Effector memory CD8-positive, alpha-beta T cell (primary cell): ENCODE measurements around the gene TEX51.

Source experiments
- ATAC-seq: fragments of 150-1000 bp; cut with Tn5 transposase; replicated peaks from 2 replicates; pipeline ENCODE4 v1.10.0; 2021; ENCODE audit warnings: mild to moderate bottlenecking, moderate library complexity
- DNase-seq, 3 experiments: peaks; one replicate each; pipeline ENCODE4 v3.0.0; 2021
- H3K27ac Mint-ChIP-seq, 2 donors: one replicate each; pipeline ENCODE4 v1.8.0; 2022; ENCODE audit warnings: mild to moderate bottlenecking in 2 of 2, mixed read lengths in 2 of 2, moderate library complexity in 2 of 2
- H3K27me3 Mint-ChIP-seq, 2 donors: one replicate each; pipeline ENCODE4 v1.8.0; 2022; ENCODE audit warnings: mixed read lengths in 2 of 2
- H3K36me3 Mint-ChIP-seq: one replicate; pipeline ENCODE4 v1.8.0; 2022; ENCODE audit warnings: mild to moderate bottlenecking, moderate library complexity, mixed read lengths; ENCODE audit not compliant: insufficient read depth
- H3K4me1 Mint-ChIP-seq, 2 donors: one replicate each; pipeline ENCODE4 v1.8.0; 2022; ENCODE audit warnings: low read depth in 2 of 2, mixed read lengths in 2 of 2
- H3K4me3 Mint-ChIP-seq, 2 donors: one replicate each; pipeline ENCODE4 v1.8.0; 2022; ENCODE audit warnings: mild to moderate bottlenecking in 2 of 2, mixed read lengths in 2 of 2, moderate library complexity in 2 of 2
- H3K9me3 Mint-ChIP-seq, 2 donors: one replicate each; pipeline ENCODE4 v1.8.0; 2022; ENCODE audit warnings: mixed read lengths in 2 of 2
- total RNA-seq, 9 experiments: gene quantifications; one replicate each; lab custom pipeline; 2026; lab: John Stamatoyannopoulos, UW

The TEX51 gene
- total RNA-seq: 0 reads per million in 9 experiments

- DNase-seq: no peak
- Mint-ChIP-seq H3K9me3 (peaks cover 0 to 9% of the 10 kb centered on the region in 2 donors), H3K27me3 (peaks cover 32 to 57% of the 10 kb centered on the region in 2 donors)
These were observed at the start of gene TEX51 for GRCh38 chr2:126898636-126899035. Gene TEX51 (plus strand): TSS chr2:126898890. CDS start chr2:126898919, 29 bp downstream.

GRCh38 chr2:126849054-126849453 is 49.6 kb upstream of the TEX51 start:
- DNase-seq (no peak), ATAC-seq (no peak)
- Mint-ChIP-seq H3K27ac (no peak overlapping the region), H3K36me3 (no peaks in the 10 kb centered on the region), H3K4me3 (no peak overlapping the region), H3K27me3 (peaks cover 27% of the 10 kb centered on the region in 2 donors), H3K9me3 (peaks cover 0 to 2% of the 10 kb centered on the region in 2 donors), H3K4me1 (no peaks in the 10 kb centered on the region)

More at GRCh38 chr2:126898636-126899035, at the start of gene TEX51:
- no peak within 1 kb of the TSS for H3K4me3 Mint-ChIP-seq
- peaks cover 3% of the 10 kb centered on the region for H3K36me3 Mint-ChIP-seq
- H3K27ac Mint-ChIP-seq: no peak within 1 kb of the TSS
- no peaks in the 10 kb centered on the region for H3K4me1 Mint-ChIP-seq
- ATAC-seq: no peak

GRCh38 chr2:126849486-126849885 is 49.2 kb upstream of the TEX51 start:
- no peak for ATAC-seq
- Mint-ChIP-seq H3K27me3 (peaks cover 30 to 31% of the 10 kb centered on the region in 2 donors), H3K4me3 (no peak overlapping the region), H3K4me1 (no peaks in the 10 kb centered on the region), H3K36me3 (no peaks in the 10 kb centered on the region), H3K27ac (no peak overlapping the region), H3K9me3 (peaks cover 0 to 4% of the 10 kb centered on the region in 2 donors)
- no peak for DNase-seq

DNA sequence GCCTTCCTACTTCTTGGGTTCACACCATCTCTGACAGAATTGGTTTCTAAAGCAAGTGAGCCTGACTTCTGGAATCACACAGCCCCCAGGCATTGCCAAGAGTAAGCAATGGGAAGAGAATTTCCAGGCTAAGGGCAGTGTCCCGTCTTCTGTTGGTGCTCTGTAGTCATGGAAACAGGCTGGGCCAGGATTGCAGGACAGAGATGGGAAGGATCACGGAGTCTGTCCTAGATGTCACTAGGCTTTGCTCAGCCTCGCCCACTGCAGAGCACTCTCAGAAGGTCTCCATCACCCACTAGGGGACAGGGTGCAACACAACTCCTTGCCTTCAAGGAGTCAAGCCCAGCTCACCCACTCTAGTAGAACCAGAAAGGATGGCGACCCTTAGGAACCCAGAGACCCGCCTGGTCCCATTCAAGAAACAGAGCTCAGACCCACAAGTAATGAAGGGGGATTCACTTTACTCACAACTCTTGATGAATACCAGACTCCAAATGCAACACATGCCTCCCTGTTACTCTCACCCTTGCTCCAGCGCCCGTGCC is 48.6 kb upstream of the TEX51 start:
- no peak for ATAC-seq
- peaks cover 33 to 37% of the 10 kb centered on the region in 2 donors for H3K27me3 Mint-ChIP-seq

GRCh38 chr2:126850940-126851339 is 47.8 kb upstream of the TEX51 start:
- Mint-ChIP-seq H3K9me3 (peaks cover 0 to 4% of the 10 kb centered on the region in 2 donors), H3K27me3 (peaks cover 40 to 46% of the 10 kb centered on the region in 2 donors), H3K4me1 (no peaks in the 10 kb centered on the region), H3K36me3 (no peaks in the 10 kb centered on the region), H3K27ac (no peak overlapping the region), H3K4me3 (no peak overlapping the region)
- no peak for ATAC-seq
- DNase-seq: no peak

More for the DNA sequence above, 48.6 kb upstream of the TEX51 start:
- H3K4me1 Mint-ChIP-seq: no peaks in the 10 kb centered on the region
- no peak overlapping the region for H3K27ac Mint-ChIP-seq
- no peak overlapping the region for H3K4me3 Mint-ChIP-seq
- DNase-seq: no peak
- no peaks in the 10 kb centered on the region for H3K36me3 Mint-ChIP-seq
- peaks cover 0 to 4% of the 10 kb centered on the region in 2 donors for H3K9me3 Mint-ChIP-seq

GRCh38 chr2:126851756-126852155 is 46.9 kb upstream of the TEX51 start:
- Mint-ChIP-seq H3K4me3 (no peak overlapping the region), H3K36me3 (no peaks in the 10 kb centered on the region), H3K9me3 (peaks cover 0 to 4% of the 10 kb centered on the region in 2 donors), H3K27me3 (peaks cover 43 to 48% of the 10 kb centered on the region in 2 donors), H3K27ac (peak overlapping the region in 1 of 2 donors; percentile 7), H3K4me1 (no peaks in the 10 kb centered on the region)
- DNase-seq (no peak), ATAC-seq (no peak)

DNA sequence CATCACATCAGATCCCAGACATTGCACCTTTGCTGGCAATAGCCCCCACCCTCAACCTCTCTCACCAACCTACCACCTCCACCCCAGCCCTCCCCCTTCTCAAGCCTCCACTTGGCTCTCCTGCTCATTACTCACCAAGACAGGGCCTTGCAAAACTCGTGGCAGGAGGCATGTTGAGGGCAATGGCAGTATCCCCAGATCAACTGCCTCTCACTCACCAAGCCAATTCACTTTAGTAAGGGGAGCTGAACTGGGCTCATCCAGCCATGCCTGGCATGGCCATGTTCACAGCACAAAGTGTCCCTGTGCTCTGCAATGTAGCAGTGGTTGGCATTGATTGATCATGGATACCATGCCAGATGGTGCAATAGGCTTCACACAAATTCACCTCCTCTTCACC is 46.3 kb upstream of the TEX51 start:
- Mint-ChIP-seq H3K9me3 (peaks cover 0 to 4% of the 10 kb centered on the region in 2 donors), H3K36me3 (no peaks in the 10 kb centered on the region), H3K4me3 (no peak overlapping the region)

GRCh38 chr2:126855606-126856005 is 43.1 kb upstream of the TEX51 start:
- no peak for ATAC-seq
- Mint-ChIP-seq H3K4me1 (no peaks in the 10 kb centered on the region), H3K27ac (no peak overlapping the region), H3K27me3 (peaks cover 58 to 83% of the 10 kb centered on the region in 2 donors), H3K4me3 (no peak overlapping the region), H3K9me3 (peaks cover 0 to 4% of the 10 kb centered on the region in 2 donors), H3K36me3 (no peaks in the 10 kb centered on the region)
- DNase-seq: no peak

More for the DNA sequence above, 46.3 kb upstream of the TEX51 start:
- DNase-seq (no peak), ATAC-seq (no peak)
- Mint-ChIP-seq H3K4me1 (no peaks in the 10 kb centered on the region), H3K27ac (no peak overlapping the region), H3K27me3 (peaks cover 47 to 50% of the 10 kb centered on the region in 2 donors)

- Mint-ChIP-seq H3K27me3 (peaks cover 56 to 84% of the 10 kb centered on the region in 2 donors), H3K4me1 (no peaks in the 10 kb centered on the region), H3K27ac (no peak overlapping the region), H3K9me3 (peaks cover 0 to 4% of the 10 kb centered on the region in 2 donors), H3K36me3 (no peaks in the 10 kb centered on the region), H3K4me3 (no peak overlapping the region)
- DNase-seq: no peak
- no peak for ATAC-seq
These were observed 42.3 kb upstream of the TEX51 start for GRCh38 chr2:126856403-126856802.

DNA sequence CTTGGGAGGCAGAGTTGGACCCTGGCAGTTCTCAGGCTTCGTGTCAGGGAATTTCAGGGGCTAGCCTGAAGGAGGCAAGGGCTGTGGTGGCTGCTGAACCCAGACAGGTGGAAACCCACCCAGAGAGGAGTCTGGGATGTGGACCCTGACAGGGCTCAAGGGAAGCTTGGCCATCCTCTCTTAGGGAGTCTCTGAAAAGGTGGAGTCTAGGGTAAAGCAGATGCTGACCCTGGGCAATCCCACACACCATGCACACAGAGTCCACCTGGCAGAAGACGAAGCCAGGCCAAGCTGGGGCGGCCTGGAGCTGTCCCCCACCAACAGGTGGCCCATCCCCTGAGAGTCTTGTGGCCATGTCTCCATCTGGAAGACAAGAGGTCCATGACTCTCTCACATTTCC is 41.2 kb upstream of the TEX51 start:
- Mint-ChIP-seq H3K27ac (no peak overlapping the region), H3K27me3 (peaks cover 49 to 75% of the 10 kb centered on the region in 2 donors), H3K4me3 (no peak overlapping the region)

DNA sequence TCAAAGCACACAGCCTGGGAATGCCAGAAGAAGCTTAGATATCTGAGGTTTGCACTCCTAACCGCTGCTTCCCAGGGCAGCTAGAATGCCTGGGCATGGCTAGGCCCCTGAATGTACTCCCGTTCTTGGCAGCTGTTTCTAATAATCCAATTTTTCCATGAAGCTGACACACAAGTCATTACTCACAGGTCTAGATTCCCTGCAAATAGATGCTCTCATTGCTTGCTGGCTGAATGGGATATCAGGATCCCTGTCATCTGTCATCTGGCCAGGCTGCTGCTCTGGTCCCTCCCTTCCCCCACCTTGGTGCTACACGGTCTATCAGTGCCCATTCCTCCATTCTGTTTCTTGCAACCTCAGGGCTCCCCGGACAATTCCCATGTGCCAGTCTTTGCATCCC is 40.7 kb upstream of the TEX51 start:
- DNase-seq (no peak), ATAC-seq (no peak)
- Mint-ChIP-seq H3K9me3 (peaks cover 0 to 2% of the 10 kb centered on the region in 2 donors), H3K27ac (no peak overlapping the region), H3K4me3 (no peak overlapping the region), H3K4me1 (no peaks in the 10 kb centered on the region), H3K27me3 (peaks cover 45 to 77% of the 10 kb centered on the region in 2 donors), H3K36me3 (no peaks in the 10 kb centered on the region)

More for the DNA sequence above, 41.2 kb upstream of the TEX51 start:
- Mint-ChIP-seq H3K9me3 (peaks cover 0 to 4% of the 10 kb centered on the region in 2 donors), H3K4me1 (no peaks in the 10 kb centered on the region), H3K36me3 (no peaks in the 10 kb centered on the region)
- ATAC-seq (no peak), DNase-seq (no peak)

DNA sequence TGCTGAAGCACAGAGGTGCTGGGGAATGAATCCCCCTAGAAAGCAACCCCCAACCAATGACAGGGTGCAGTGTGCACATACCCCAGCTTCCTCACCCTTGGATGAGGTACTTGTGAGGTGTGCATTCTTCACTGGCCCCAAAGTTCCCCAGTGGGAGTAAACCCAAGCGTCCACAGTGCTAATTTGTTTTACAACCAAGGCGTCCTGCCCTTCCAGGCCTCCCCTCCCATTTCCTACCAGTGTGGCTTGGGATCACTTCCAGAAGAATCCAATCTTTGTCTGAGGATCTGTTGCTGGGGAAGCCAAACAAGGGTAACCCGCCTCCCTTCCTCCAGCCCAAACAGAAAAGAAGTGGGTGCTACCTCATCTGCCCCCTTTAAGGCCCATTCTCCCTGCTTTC is 40.3 kb upstream of the TEX51 start:
- DNase-seq (no peak), ATAC-seq (no peak)
- no peak overlapping the region for H3K27ac Mint-ChIP-seq
- no peak overlapping the region for H3K4me3 Mint-ChIP-seq
- no peaks in the 10 kb centered on the region for H3K4me1 Mint-ChIP-seq
- H3K36me3 Mint-ChIP-seq: no peaks in the 10 kb centered on the region
- H3K9me3 Mint-ChIP-seq: peaks cover 0 to 2% of the 10 kb centered on the region in 2 donors
- H3K27me3 Mint-ChIP-seq: peaks cover 41 to 81% of the 10 kb centered on the region in 2 donors

- Mint-ChIP-seq H3K4me1 (no peaks in the 10 kb centered on the region), H3K4me3 (no peak overlapping the region), H3K9me3 (peaks cover 0 to 2% of the 10 kb centered on the region in 2 donors), H3K36me3 (no peaks in the 10 kb centered on the region), H3K27me3 (peaks cover 39 to 83% of the 10 kb centered on the region in 2 donors), H3K27ac (no peak overlapping the region)
- ATAC-seq: no peak
- DNase-seq: no peak
These were observed 39.7 kb upstream of the TEX51 start for GRCh38 chr2:126858991-126859390.

GRCh38 chr2:126859631-126860030 is 39.1 kb upstream of the TEX51 start:
- Mint-ChIP-seq H3K27me3 (peaks cover 35 to 79% of the 10 kb centered on the region in 2 donors), H3K27ac (no peak overlapping the region), H3K4me3 (no peak overlapping the region), H3K36me3 (no peaks in the 10 kb centered on the region), H3K9me3 (no peaks in the 10 kb centered on the region), H3K4me1 (no peaks in the 10 kb centered on the region)
- ATAC-seq (no peak), DNase-seq (no peak)
